Left renal pelvis (tissue), 4 donors: ENCODE measurements around the gene CLEC18A. TPM values are rescaled to one million over a fixed set of nuclear protein-coding genes. Genes with fewer than 3 reads are reported as not detected.
A peak's percentile ranks its signal among the peaks of the same experiment; 100 is the strongest.
"Not testable (repeated sequence)": the region's sequence is repeated elsewhere in the genome, so short reads cannot be mapped to it uniquely, and the experiment has no call there.

Experiments used
- DNase-seq, 4 donors: peaks; one replicate each; pipeline ENCODE4 v3.0.0-alpha.2; 2013; ENCODE audit warnings: low read depth in 4 of 4, low spot score in 3 of 4
- polyA plus RNA-seq, 4 donors: library from polyadenylated mRNA; unstranded; fragments of 120-200 nt; gene quantifications; one replicate each; pipeline ENCODE4 v1.2.1, GENCODE V29; 2013; ENCODE audit not compliant: insufficient read length in 4 of 4

The CLEC18A gene
- 10 to 100 TPM in 3 of 4 donors, 1 to 10 TPM in 1; 1.1 to 83.1 (median 54.8) TPM for polyA plus RNA-seq

- not testable (repeated sequence) for DNase-seq
These were observed at the start of gene CLEC18A for GRCh38 chr16:69951017-69951671. TSS of gene CLEC18A (plus strand) at chr16:69951334. CDS start at chr16:69951367, 33 bp downstream.

GRCh38 chr16:69903865-69904415 lies 47.2 kb upstream of the CLEC18A start:
- no peak for DNase-seq

- no peak for DNase-seq
These were observed 46.5 kb upstream of the CLEC18A start for GRCh38 chr16:69904495-69905170.

- no peak for DNase-seq
These were observed 46.0 kb upstream of the CLEC18A start for GRCh38 chr16:69905171-69905555.

GRCh38 chr16:69906838-69907401 lies 44.2 kb upstream of the CLEC18A start:
- DNase-seq = no peak

GRCh38 chr16:69909043-69909442 lies 42.1 kb upstream of the CLEC18A start:
- no peak for DNase-seq

GRCh38 chr16:69909760-69910159 lies 41.4 kb upstream of the CLEC18A start:
- no peak for DNase-seq

GRCh38 chr16:69910964-69911363 lies 40.2 kb upstream of the CLEC18A start:
- no peak for DNase-seq

GRCh38 chr16:69916462-69916861 lies 34.7 kb upstream of the CLEC18A start:
- no peak for DNase-seq

- no peak for DNase-seq
These were observed 33.8 kb upstream of the CLEC18A start for GRCh38 chr16:69917311-69917710.

- peak in 2 of 4 donors; percentile 28 to 39 for DNase-seq
These were observed 33.4 kb upstream of the CLEC18A start for GRCh38 chr16:69917739-69918138.

GRCh38 chr16:69918241-69918640 lies 32.9 kb upstream of the CLEC18A start:
- DNase-seq = no peak

GRCh38 chr16:69921127-69921526 lies 30.0 kb upstream of the CLEC18A start:
- no peak for DNase-seq

- DNase-seq = no peak
These were observed 28.9 kb upstream of the CLEC18A start for GRCh38 chr16:69922200-69922599.

- no peak for DNase-seq
These were observed 26.9 kb upstream of the CLEC18A start for GRCh38 chr16:69924041-69924775.

GRCh38 chr16:69924777-69925191 lies 26.4 kb upstream of the CLEC18A start:
- DNase-seq = peak in 3 of 4 donors; percentile 36 to 55 (median 42)

GRCh38 chr16:69925311-69925710 lies 25.8 kb upstream of the CLEC18A start:
- DNase-seq = no peak

GRCh38 chr16:69926241-69926640 lies 24.9 kb upstream of the CLEC18A start:
- DNase-seq = no peak

- DNase-seq = no peak
These were observed 23.9 kb upstream of the CLEC18A start for GRCh38 chr16:69927056-69927757.

GRCh38 chr16:69928856-69929400 lies 22.2 kb upstream of the CLEC18A start:
- no peak for DNase-seq
